Measurements from ENCODE around the gene SLC2A4RG.

Gene SLC2A4RG

GRCh38 chr20:63777614-63778013 is 38.0 kb downstream of the SLC2A4RG start:
- no peak for DNase-seq (ENCODE audit: low read depth)

- DNase-seq (ENCODE audit: low read depth), result no peak
Observed at GRCh38 chr20:63778034-63778752, 38.6 kb downstream of the SLC2A4RG start.

DNA sequence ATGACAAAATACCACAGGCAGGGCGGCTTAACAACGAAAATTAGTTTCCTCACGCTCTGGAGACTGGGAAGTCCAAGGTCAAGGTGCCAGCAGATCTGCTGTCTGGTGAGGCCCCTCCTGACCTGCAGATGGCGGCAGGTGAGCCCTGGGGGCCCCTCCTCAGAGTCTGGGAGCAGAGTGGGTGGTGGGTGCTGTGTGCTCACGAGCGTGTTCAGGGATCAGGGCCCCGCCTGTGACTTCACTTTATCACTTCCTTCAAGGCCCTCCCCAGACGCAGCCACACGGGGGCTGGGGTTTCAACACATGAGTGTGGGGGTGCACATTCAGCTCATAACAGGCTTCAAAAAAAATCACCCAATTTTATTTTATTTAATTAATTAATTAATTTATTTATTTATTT is 39.3 kb downstream of the SLC2A4RG start:
- no peak for DNase-seq (ENCODE audit: low read depth)

DNA sequence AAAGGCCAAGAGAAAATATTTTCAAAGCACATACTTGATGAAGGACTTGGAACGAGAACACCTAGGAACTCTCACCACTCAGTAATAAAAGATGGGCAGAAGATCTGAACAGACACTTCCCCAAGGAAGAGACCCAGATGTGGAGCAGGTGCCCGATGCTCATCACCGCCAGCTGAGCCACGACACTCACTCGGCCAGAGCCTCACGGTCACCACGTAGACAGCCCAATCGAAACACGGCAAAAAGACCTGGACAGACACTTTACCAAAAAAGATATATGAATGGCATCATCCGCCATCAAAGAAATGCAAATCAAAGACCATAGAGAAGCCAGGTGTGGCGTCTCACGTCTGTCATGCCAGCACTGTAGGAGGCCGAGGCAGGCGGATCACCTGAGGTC is 41.6 kb downstream of the SLC2A4RG start:
- DNase-seq (ENCODE audit: low read depth), result no peak

DNA sequence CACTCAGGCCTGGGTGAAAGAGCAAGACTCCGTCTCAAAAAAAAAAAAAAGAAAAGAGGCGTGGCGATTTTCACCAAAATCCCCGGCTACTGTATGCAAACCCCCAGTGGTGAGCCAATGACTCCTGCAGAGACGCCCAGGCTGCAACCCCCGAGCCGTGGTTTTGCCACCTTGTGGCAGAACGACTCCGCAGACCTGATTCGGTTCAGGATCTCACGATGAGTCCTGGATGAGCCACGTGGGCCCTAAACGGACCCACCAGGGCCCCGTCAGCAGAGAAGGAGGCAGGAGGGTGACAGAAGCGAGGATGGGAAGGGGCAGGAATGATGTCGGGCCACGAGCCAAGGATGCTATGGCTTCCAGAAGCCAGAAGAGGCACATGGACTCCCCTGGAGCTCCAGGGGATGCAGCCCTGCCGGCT is 42.5 kb downstream of the SLC2A4RG start:
- no peak for DNase-seq (ENCODE audit: low read depth)

DNA sequence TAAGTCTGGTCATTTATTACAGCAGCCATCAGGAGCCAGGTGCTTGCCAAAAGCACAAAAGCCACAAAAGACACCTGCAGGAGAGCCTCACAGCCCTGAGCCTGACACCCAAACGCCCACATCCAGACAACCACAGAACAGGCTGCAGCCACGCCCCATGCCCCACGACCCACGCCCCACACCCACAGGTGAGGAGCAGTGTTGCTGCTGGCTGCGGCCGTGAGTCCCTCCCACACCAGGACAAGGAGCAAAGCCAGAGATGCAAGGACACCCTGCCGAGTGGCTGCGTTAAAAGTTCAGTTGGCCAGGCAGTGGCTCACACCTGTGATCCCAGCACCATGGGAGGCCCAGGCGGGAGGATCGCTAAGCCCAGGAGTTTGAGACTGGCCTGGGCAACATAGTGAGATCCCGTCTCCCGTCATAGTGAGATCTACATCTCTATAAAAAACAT is 43.0 kb downstream of the SLC2A4RG start:
- no peak for DNase-seq (ENCODE audit: low read depth)

DNA sequence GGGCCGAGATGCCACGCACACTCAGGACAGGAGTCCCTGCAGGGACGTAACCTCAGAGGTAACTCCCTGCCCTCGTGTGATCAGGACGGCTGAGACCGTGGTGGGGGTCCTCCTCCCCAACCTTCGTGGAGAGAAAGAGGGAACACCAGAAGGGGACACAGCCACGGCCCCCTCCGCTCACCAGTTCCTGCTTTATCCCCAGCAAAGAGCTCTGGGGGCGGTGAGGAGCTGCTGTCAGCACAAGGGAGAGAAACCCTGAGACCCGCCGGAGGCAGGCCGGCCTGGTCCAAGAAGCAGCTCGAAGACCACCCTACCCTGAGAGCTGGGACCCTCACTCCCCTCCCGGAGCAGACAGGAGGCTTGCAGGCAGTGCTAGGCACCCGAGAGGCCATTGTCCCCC is 44.4 kb downstream of the SLC2A4RG start:
- no peak for DNase-seq (ENCODE audit: low read depth)

- no peak for DNase-seq (ENCODE audit: low read depth)
Observed at GRCh38 chr20:63785691-63786131, 46.1 kb downstream of the SLC2A4RG start.

DNA sequence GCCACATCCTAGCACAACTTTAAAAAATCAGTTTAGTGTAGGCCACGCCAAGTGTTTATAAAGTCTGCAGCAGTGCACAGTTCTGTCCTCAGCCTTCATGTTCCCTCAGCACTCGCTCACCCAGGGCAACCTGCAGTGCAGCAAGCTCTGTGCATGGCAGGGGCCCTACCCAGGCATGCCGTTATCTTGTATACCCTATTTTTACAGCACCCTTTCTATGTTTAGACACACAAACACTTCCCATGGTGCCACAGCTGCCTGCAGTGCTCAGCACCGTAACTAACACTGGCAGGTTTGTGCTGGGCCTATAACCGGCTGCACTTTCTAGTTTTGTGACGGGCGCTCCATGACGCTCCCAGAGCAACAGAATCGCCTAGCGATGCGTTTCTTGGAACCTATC is 47.7 kb downstream of the SLC2A4RG start:
- DNase-seq (ENCODE audit: low read depth), result no peak

GRCh38 chr20:63787749-63788148 is 48.2 kb downstream of the SLC2A4RG start:
- DNase-seq (ENCODE audit: low read depth), result no peak

DNA sequence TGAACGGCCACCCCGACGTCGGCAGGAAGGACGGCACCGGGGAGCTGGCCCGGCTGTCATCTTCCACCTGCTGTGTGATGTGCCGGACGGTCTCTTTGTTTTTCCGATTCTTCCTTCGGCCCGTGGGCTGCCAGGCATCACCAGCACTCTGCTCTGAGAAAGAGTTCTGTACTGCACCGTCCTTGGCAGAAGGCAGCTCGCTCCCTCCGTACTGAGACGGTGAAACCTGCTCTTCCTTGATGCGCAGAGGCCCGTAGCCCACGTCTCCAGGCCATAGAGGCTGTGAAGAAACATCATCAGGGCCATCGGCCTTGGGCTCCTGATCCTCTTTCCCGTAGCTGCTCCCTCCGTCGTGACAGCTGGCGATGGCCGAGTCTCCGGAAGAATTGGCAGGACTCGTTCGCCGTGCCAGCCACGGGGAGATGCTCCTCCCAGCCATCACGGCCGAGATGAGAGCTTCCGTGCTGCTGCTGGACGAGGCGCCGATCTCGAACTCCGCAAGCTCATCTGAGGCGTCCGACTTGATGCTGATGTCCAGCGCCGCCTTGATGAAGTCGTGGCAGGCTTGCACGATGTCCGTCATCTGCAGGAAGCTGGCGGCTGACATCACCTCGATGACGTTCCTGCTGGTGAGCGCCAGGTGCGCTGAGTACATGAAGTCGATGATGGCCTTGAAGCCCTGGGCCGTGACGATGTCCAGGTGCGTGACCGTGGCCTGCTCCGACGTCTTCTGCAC is 50.4 kb downstream of the SLC2A4RG start:
- DNase-seq (ENCODE audit: low read depth), result no peak

DNA sequence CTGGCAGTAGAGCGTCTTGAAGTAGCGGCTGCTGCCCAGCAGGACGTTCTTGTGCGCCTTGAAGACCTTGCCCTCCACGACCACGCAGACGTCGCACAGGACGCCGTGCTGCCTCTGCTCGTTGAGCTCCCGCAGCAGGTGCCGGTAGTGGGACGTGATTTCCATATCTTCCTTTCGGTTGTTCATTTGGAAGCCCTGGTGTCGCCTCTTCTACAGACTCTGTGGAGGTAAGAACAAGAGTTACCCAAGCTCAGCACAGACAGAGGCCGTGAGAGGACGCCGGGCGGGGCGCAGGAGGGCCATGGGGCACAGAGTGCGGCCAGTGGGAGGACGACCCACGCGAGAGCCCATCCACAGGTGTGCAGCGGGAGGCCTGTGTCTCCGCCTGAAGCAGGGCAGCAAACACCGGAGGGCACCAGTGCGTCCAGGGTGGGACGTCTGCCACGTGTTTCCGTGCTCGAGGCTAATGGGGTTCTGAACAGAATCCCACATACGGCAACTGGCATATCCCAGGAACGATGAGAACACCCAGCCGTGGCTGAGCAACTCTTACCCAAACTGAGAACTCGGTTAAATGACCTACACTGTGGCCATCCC is 51.1 kb downstream of the SLC2A4RG start:
- DNase-seq (ENCODE audit: low read depth), result no peak

- DNase-seq (ENCODE audit: low read depth), result no peak
Observed at GRCh38 chr20:63791497-63792156, 52.1 kb downstream of the SLC2A4RG start.

GRCh38 chr20:63792866-63793265 is 53.3 kb downstream of the SLC2A4RG start:
- no peak for DNase-seq (ENCODE audit: low read depth)
